WTC11 (cell line): ENCODE results near the gene TCF3. TPM values are rescaled to one million over a fixed set of nuclear protein-coding genes. Genes with fewer than 3 reads are reported as not detected.

Experiments used
- ATAC-seq: fragments of 200-7000 bp; cut with Tn5 transposase; 2 replicates; pipeline ENCODE4 v1.10.0; 2021; ENCODE audit warnings: mild to moderate bottlenecking, moderate library complexity
- CTCF ChIA-PET: fragments of 300-600 bp; sonication (Branson Sonifier 250); formaldehyde crosslinking; loops from one replicate; lab custom pipeline; 2021; ENCODE audit warnings: antibody characterized with exemption; lab: Charles Lee
- POLR2A ChIA-PET: fragments of 350-600 bp; sonication (Branson Sonifier 250); formaldehyde crosslinking; loops from one replicate; lab custom pipeline; 2021; ENCODE audit warnings: antibody characterized with exemption; lab: Charles Lee
- DNase-seq: peaks from one replicate; pipeline ENCODE4 v3.0.0; 2021; ENCODE audit warnings: low spot score
- H3K27ac Mint-ChIP-seq: 2 replicates; pipeline ENCODE4 v1.8.0; 2021; ENCODE audit warnings: mixed read lengths
- H3K27me3 Mint-ChIP-seq: 2 replicates; pipeline ENCODE4 v1.8.0; 2021; ENCODE audit warnings: low read depth, mild to moderate bottlenecking, moderate library complexity, mixed read lengths
- H3K36me3 Mint-ChIP-seq: 2 replicates; pipeline ENCODE4 v1.8.0; 2021; ENCODE audit warnings: mixed read lengths
- H3K4me1 Mint-ChIP-seq: 2 replicates; pipeline ENCODE4 v1.8.0; 2022; ENCODE audit warnings: mixed read lengths
- H3K4me3 Mint-ChIP-seq: 2 replicates; pipeline ENCODE4 v1.8.0; 2021; ENCODE audit warnings: mild to moderate bottlenecking, moderate library complexity, mixed read lengths
- H3K9me3 Mint-ChIP-seq: 2 replicates; pipeline ENCODE4 v1.8.0; 2021; ENCODE audit warnings: mixed read lengths
- ESRRA ChIP-seq: sonication (generic); formaldehyde crosslinking; IDR thresholded peaks from 2 replicates; pipeline ENCODE4 v1.8.1; 2022; ENCODE audit warnings: mild to moderate bottlenecking, missing genetic modification reagents, borderline replicate concordance
- FOXJ3 ChIP-seq: sonication (generic); formaldehyde crosslinking; IDR thresholded peaks from 2 replicates; pipeline ENCODE4 v1.9.0; 2021; ENCODE audit warnings: missing genetic modification reagents, mild to moderate bottlenecking, borderline replicate concordance
- GABPB1 ChIP-seq: sonication (generic); formaldehyde crosslinking; IDR thresholded peaks from 2 replicates; pipeline ENCODE4 v1.8.1; 2023; ENCODE audit warnings: mild to moderate bottlenecking, missing genetic modification reagents
- HMGA2 ChIP-seq: fragments of 250-450 bp; sonication (Bioruptor Pico); IDR thresholded peaks from 2 replicates; pipeline ENCODE4 v1.4.0; 2021; ENCODE audit warnings: mild to moderate bottlenecking, moderate library complexity
- JAZF1 ChIP-seq: fragments of 250-450 bp; sonication (Bioruptor Pico); IDR thresholded peaks from 2 replicates; pipeline ENCODE4 v1.9.0; 2021; ENCODE audit warnings: moderate library complexity, mild to moderate bottlenecking, inconsistent platforms
- NR3C1 ChIP-seq: sonication (generic); formaldehyde crosslinking; conservative IDR thresholded peaks from 2 replicates; pipeline ENCODE4 v1.8.1; 2023; ENCODE audit warnings: low read depth, mild to moderate bottlenecking, missing genetic modification reagents
- TEAD4 ChIP-seq: sonication (generic); formaldehyde crosslinking; IDR thresholded peaks from 2 replicates; pipeline ENCODE4 v1.8.0; 2022; ENCODE audit warnings: mild to moderate bottlenecking, missing genetic modification reagents
- ZNF121 ChIP-seq: sonication (generic); formaldehyde crosslinking; IDR thresholded peaks from 2 replicates; pipeline ENCODE4 v1.8.0; 2023; ENCODE audit warnings: missing genetic modification reagents
- ZNF138 ChIP-seq: sonication (generic); formaldehyde crosslinking; conservative IDR thresholded peaks from 2 replicates; pipeline ENCODE4 v1.8.1; 2022; ENCODE audit warnings: mild to moderate bottlenecking, moderate library complexity, missing genetic modification reagents
- ZNF232 ChIP-seq: sonication (generic); formaldehyde crosslinking; IDR thresholded peaks from 2 replicates; pipeline ENCODE4 v1.8.0; 2022; ENCODE audit warnings: mild to moderate bottlenecking, missing genetic modification reagents
- total RNA-seq: library from RNA; stranded (reverse); gene quantifications from 3 replicates; pipeline ENCODE4 v1.2.3, GENCODE V29; 2021
- TF ChIP-seq, protein P1 (sequence below): sonication (generic); formaldehyde crosslinking; IDR thresholded peaks from 2 replicates; pipeline ENCODE4 v1.8.0; 2023; ENCODE audit warnings: mild to moderate bottlenecking, missing genetic modification reagents
- TF ChIP-seq, protein P2 (sequence below): sonication (generic); formaldehyde crosslinking; IDR thresholded peaks from 2 replicates; pipeline ENCODE4 v1.8.1; 2023; ENCODE audit warnings: mild to moderate bottlenecking, missing genetic modification reagents, moderate library complexity
- TF ChIP-seq, protein P3 (sequence below): sonication (generic); formaldehyde crosslinking; IDR thresholded peaks from 2 replicates; pipeline ENCODE4 v1.8.1; 2023; ENCODE audit warnings: mild to moderate bottlenecking, missing genetic modification reagents, borderline replicate concordance
- TF ChIP-seq, protein P4 (sequence below): sonication (generic); formaldehyde crosslinking; conservative IDR thresholded peaks from 2 replicates; pipeline ENCODE4 v1.8.1; 2023; ENCODE audit warnings: mild to moderate bottlenecking, low read depth, missing genetic modification reagents, moderate library complexity
- TF ChIP-seq, protein P5 (sequence below): sonication (generic); formaldehyde crosslinking; IDR thresholded peaks from 2 replicates; pipeline ENCODE4 v1.8.0; 2022; ENCODE audit warnings: mild to moderate bottlenecking, missing genetic modification reagents
- TF ChIP-seq, protein P6 (sequence below): fragments of 250-450 bp; sonication (Bioruptor Pico); IDR thresholded peaks from 2 replicates; pipeline ENCODE4 v2.1.2; 2022; ENCODE audit warnings: mild to moderate bottlenecking, moderate library complexity

The TCF3 gene
- total RNA-seq, 1 experiment from 2014 or later, result 324 TPM

DNA sequence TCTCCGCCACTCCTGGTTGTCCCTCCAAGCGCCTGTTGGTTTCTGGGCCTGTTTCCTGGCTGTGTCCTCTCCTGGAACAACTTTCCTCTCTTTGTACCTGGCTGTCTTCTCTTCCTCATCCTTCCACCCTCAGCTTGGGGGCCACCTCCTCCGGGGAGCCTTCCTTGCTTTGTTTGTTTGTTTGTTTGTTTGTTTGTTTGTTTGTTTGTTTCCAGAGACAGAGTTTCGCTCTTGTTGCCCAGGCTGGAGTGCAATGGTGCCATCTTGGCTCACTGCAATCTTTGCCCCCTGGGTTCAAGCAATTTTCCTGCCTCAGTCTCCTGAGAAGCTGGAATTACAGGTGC, 6.6 kb upstream of the TCF3 start:
- no peak for ATAC-seq
- Mint-ChIP-seq H3K4me3 (no peak overlapping the region), H3K9me3 (peaks cover 9% of the 10 kb centered on the region), H3K27ac (no peak overlapping the region), H3K4me1 (no peaks in the 10 kb centered on the region), H3K36me3 (peaks cover 3% of the 10 kb centered on the region; the same call in 1 of the 2 replicates), H3K27me3 (peaks cover 9% of the 10 kb centered on the region)
- no peak for DNase-seq
- TF ChIP-seq ESRRA, result no peak
- TF ChIP-seq FOXJ3, result no peak
- TF ChIP-seq, protein P1, sequence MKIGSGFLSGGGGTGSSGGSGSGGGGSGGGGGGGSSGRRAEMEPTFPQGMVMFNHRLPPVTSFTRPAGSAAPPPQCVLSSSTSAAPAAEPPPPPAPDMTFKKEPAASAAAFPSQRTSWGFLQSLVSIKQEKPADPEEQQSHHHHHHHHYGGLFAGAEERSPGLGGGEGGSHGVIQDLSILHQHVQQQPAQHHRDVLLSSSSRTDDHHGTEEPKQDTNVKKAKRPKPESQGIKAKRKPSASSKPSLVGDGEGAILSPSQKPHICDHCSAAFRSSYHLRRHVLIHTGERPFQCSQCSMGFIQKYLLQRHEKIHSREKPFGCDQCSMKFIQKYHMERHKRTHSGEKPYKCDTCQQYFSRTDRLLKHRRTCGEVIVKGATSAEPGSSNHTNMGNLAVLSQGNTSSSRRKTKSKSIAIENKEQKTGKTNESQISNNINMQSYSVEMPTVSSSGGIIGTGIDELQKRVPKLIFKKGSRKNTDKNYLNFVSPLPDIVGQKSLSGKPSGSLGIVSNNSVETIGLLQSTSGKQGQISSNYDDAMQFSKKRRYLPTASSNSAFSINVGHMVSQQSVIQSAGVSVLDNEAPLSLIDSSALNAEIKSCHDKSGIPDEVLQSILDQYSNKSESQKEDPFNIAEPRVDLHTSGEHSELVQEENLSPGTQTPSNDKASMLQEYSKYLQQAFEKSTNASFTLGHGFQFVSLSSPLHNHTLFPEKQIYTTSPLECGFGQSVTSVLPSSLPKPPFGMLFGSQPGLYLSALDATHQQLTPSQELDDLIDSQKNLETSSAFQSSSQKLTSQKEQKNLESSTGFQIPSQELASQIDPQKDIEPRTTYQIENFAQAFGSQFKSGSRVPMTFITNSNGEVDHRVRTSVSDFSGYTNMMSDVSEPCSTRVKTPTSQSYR (CRISPR knock-in tag), result no peak
- TF ChIP-seq, protein P2, sequence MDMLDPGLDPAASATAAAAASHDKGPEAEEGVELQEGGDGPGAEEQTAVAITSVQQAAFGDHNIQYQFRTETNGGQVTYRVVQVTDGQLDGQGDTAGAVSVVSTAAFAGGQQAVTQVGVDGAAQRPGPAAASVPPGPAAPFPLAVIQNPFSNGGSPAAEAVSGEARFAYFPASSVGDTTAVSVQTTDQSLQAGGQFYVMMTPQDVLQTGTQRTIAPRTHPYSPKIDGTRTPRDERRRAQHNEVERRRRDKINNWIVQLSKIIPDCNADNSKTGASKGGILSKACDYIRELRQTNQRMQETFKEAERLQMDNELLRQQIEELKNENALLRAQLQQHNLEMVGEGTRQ, result no peak
- TF ChIP-seq, protein P3, sequence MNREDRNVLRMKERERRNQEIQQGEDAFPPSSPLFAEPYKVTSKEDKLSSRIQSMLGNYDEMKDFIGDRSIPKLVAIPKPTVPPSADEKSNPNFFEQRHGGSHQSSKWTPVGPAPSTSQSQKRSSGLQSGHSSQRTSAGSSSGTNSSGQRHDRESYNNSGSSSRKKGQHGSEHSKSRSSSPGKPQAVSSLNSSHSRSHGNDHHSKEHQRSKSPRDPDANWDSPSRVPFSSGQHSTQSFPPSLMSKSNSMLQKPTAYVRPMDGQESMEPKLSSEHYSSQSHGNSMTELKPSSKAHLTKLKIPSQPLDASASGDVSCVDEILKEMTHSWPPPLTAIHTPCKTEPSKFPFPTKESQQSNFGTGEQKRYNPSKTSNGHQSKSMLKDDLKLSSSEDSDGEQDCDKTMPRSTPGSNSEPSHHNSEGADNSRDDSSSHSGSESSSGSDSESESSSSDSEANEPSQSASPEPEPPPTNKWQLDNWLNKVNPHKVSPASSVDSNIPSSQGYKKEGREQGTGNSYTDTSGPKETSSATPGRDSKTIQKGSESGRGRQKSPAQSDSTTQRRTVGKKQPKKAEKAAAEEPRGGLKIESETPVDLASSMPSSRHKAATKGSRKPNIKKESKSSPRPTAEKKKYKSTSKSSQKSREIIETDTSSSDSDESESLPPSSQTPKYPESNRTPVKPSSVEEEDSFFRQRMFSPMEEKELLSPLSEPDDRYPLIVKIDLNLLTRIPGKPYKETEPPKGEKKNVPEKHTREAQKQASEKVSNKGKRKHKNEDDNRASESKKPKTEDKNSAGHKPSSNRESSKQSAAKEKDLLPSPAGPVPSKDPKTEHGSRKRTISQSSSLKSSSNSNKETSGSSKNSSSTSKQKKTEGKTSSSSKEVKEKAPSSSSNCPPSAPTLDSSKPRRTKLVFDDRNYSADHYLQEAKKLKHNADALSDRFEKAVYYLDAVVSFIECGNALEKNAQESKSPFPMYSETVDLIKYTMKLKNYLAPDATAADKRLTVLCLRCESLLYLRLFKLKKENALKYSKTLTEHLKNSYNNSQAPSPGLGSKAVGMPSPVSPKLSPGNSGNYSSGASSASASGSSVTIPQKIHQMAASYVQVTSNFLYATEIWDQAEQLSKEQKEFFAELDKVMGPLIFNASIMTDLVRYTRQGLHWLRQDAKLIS (CRISPR knock-in tag), result no peak
- no peak for TF ChIP-seq TEAD4 (CRISPR knock-in tag)
- TF ChIP-seq, protein P4, sequence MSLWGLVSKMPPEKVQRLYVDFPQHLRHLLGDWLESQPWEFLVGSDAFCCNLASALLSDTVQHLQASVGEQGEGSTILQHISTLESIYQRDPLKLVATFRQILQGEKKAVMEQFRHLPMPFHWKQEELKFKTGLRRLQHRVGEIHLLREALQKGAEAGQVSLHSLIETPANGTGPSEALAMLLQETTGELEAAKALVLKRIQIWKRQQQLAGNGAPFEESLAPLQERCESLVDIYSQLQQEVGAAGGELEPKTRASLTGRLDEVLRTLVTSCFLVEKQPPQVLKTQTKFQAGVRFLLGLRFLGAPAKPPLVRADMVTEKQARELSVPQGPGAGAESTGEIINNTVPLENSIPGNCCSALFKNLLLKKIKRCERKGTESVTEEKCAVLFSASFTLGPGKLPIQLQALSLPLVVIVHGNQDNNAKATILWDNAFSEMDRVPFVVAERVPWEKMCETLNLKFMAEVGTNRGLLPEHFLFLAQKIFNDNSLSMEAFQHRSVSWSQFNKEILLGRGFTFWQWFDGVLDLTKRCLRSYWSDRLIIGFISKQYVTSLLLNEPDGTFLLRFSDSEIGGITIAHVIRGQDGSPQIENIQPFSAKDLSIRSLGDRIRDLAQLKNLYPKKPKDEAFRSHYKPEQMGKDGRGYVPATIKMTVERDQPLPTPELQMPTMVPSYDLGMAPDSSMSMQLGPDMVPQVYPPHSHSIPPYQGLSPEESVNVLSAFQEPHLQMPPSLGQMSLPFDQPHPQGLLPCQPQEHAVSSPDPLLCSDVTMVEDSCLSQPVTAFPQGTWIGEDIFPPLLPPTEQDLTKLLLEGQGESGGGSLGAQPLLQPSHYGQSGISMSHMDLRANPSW (CRISPR knock-in tag), result no peak
- TF ChIP-seq, protein P5, sequence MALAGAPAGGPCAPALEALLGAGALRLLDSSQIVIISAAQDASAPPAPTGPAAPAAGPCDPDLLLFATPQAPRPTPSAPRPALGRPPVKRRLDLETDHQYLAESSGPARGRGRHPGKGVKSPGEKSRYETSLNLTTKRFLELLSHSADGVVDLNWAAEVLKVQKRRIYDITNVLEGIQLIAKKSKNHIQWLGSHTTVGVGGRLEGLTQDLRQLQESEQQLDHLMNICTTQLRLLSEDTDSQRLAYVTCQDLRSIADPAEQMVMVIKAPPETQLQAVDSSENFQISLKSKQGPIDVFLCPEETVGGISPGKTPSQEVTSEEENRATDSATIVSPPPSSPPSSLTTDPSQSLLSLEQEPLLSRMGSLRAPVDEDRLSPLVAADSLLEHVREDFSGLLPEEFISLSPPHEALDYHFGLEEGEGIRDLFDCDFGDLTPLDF (CRISPR knock-in tag), result no peak
- TF ChIP-seq HMGA2 (CRISPR knock-in tag), result no peak
- TF ChIP-seq ZNF138 (CRISPR knock-in tag), result no peak
- TF ChIP-seq NR3C1 (CRISPR knock-in tag), result no peak
- no peak for TF ChIP-seq JAZF1 (CRISPR knock-in tag)
- TF ChIP-seq, protein P6, sequence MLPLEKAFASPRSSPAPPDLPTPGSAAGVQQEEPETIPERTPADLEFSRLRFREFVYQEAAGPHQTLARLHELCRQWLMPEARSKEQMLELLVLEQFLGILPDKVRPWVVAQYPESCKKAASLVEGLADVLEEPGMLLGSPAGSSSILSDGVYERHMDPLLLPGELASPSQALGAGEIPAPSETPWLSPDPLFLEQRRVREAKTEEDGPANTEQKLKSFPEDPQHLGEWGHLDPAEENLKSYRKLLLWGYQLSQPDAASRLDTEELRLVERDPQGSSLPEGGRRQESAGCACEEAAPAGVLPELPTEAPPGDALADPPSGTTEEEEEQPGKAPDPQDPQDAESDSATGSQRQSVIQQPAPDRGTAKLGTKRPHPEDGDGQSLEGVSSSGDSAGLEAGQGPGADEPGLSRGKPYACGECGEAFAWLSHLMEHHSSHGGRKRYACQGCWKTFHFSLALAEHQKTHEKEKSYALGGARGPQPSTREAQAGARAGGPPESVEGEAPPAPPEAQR, result no peak
- no peak for TF ChIP-seq GABPB1 (CRISPR knock-in tag)
- no peak for TF ChIP-seq ZNF121 (CRISPR knock-in tag)
- no peak for TF ChIP-seq ZNF232 (CRISPR knock-in tag)
- ChIA-PET CTCF (interaction anchor here (0.8 to 1.1 kb wide), 2 partner anchors 21 to 167 kb away, joined by 3 to 4 read pairs; no protein-coding TSS in a partner anchor), POLR2A (no interaction called here)
